Fibroblast of lung (primary cell): ENCODE results near the gene TTLL7.

Experiments used
- EZH2 ChIP-seq: IDR thresholded peaks from 2 replicates; pipeline ENCODE4 v1.5.1; 2012; ENCODE audit warnings: low read length, control low read depth, mild to moderate bottlenecking; ENCODE audit errors: missing control alignments
- TF ChIP-seq, protein P1 (sequence below), 2 donors: IDR thresholded peaks in 1 of 2; conservative IDR thresholded peaks in 1 of 2; 1 replicate in 1 of 2; 2 replicates in 1 of 2; pipeline ENCODE4 v1.5.1; 2011 to 2012; ENCODE audit warnings: low read length in 2 of 2, control low read depth in 1 of 2, inconsistent platforms in 1 of 2, low read depth in 1 of 2, mild to moderate bottlenecking in 1 of 2

DNA sequence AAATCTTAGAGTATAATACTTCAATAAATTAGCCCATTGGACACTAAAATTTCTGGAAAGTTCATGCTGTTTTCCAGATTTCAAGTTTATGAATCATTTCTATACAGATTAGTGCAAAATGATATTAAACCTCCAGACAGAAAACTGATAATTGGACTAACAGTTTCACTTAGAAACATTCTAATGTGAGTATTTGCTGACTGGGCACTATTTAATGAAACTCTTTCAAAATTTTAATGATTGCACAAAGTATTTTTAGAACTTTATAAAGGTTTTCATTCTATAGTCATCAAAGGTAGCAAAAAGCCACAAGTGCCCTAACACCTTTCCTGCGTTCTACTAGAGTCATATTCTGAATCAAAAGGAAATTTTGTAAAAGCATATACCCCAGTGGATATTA is 81.0 kb downstream of the TTLL7 start:
- TF ChIP-seq, protein P1, sequence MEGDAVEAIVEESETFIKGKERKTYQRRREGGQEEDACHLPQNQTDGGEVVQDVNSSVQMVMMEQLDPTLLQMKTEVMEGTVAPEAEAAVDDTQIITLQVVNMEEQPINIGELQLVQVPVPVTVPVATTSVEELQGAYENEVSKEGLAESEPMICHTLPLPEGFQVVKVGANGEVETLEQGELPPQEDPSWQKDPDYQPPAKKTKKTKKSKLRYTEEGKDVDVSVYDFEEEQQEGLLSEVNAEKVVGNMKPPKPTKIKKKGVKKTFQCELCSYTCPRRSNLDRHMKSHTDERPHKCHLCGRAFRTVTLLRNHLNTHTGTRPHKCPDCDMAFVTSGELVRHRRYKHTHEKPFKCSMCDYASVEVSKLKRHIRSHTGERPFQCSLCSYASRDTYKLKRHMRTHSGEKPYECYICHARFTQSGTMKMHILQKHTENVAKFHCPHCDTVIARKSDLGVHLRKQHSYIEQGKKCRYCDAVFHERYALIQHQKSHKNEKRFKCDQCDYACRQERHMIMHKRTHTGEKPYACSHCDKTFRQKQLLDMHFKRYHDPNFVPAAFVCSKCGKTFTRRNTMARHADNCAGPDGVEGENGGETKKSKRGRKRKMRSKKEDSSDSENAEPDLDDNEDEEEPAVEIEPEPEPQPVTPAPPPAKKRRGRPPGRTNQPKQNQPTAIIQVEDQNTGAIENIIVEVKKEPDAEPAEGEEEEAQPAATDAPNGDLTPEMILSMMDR (conservative IDR thresholded peaks at IDR 0.05 in 1 of 2, IDR thresholded peaks at IDR 0.05 in 1 of 2; ENCODE audit: low read depth in 1 of 2, low read length in 2 of 2): no peak
- no peak for TF ChIP-seq EZH2
